ENCODE results near the gene INSYN2A. TPM values are rescaled to one million over a fixed set of nuclear protein-coding genes. Genes with fewer than 3 reads are reported as not detected.
A peak's percentile ranks its signal among the peaks of the same experiment; 100 is the strongest.

Gene INSYN2A
- total RNA-seq, 1 experiment from 2014 or later = 0.13 TPM

DNA sequence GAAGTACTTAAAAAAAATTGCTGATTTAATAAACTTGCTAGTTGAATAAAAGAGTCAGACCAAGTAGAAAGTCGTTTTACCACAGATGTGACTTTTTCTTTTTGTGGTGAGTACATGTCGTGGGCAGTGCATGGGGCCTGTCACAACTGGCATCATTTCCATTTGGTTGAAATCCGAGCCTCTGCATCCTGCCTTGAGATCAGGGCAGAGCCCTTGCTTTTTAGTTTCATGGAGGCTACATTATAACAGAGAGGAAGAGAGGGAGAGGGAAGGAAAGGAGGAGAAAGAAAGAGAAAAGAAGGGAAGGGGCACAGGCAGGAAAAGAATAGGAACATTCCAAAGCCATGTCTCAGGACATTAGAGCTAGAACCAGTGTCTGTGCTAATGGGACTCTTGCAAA is 20.4 kb upstream of the INSYN2A start:
- ChIA-PET POLR2A (no interaction called here), CTCF (interaction anchor here (1.5 kb wide), 2 partner anchors 22 to 27 kb away, joined by 5 to 8 read pairs; no protein-coding TSS in a partner anchor)
- ATAC-seq = peak; percentile 63
- no peak for DNase-seq (ENCODE audit: low spot score)
- Mint-ChIP-seq H3K27ac (peak overlapping the region; percentile 98), H3K9me3 (peaks cover 14% of the 10 kb centered on the region), H3K36me3 (peaks cover 11% of the 10 kb centered on the region), H3K4me3 (peak overlapping the region; percentile 21; the same call in 1 of the 2 replicates), H3K4me1 (peaks cover 38% of the 10 kb centered on the region), H3K27me3 (ENCODE audit: low read depth) (no peaks in the 10 kb centered on the region)
- TF ChIP-seq, protein P1, sequence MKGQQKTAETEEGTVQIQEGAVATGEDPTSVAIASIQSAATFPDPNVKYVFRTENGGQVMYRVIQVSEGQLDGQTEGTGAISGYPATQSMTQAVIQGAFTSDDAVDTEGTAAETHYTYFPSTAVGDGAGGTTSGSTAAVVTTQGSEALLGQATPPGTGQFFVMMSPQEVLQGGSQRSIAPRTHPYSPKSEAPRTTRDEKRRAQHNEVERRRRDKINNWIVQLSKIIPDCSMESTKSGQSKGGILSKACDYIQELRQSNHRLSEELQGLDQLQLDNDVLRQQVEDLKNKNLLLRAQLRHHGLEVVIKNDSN (CRISPR knock-in tag; IDR thresholded peaks at IDR 0.05) = no peak
- TF ChIP-seq, protein P2, sequence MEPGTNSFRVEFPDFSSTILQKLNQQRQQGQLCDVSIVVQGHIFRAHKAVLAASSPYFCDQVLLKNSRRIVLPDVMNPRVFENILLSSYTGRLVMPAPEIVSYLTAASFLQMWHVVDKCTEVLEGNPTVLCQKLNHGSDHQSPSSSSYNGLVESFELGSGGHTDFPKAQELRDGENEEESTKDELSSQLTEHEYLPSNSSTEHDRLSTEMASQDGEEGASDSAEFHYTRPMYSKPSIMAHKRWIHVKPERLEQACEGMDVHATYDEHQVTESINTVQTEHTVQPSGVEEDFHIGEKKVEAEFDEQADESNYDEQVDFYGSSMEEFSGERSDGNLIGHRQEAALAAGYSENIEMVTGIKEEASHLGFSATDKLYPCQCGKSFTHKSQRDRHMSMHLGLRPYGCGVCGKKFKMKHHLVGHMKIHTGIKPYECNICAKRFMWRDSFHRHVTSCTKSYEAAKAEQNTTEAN (CRISPR knock-in tag; IDR thresholded peaks at IDR 0.05) = no peak
- no peak for TF ChIP-seq TCF7 (CRISPR knock-in tag; IDR thresholded peaks at IDR 0.05; ENCODE audit: low read depth)
- TF ChIP-seq, protein P3, sequence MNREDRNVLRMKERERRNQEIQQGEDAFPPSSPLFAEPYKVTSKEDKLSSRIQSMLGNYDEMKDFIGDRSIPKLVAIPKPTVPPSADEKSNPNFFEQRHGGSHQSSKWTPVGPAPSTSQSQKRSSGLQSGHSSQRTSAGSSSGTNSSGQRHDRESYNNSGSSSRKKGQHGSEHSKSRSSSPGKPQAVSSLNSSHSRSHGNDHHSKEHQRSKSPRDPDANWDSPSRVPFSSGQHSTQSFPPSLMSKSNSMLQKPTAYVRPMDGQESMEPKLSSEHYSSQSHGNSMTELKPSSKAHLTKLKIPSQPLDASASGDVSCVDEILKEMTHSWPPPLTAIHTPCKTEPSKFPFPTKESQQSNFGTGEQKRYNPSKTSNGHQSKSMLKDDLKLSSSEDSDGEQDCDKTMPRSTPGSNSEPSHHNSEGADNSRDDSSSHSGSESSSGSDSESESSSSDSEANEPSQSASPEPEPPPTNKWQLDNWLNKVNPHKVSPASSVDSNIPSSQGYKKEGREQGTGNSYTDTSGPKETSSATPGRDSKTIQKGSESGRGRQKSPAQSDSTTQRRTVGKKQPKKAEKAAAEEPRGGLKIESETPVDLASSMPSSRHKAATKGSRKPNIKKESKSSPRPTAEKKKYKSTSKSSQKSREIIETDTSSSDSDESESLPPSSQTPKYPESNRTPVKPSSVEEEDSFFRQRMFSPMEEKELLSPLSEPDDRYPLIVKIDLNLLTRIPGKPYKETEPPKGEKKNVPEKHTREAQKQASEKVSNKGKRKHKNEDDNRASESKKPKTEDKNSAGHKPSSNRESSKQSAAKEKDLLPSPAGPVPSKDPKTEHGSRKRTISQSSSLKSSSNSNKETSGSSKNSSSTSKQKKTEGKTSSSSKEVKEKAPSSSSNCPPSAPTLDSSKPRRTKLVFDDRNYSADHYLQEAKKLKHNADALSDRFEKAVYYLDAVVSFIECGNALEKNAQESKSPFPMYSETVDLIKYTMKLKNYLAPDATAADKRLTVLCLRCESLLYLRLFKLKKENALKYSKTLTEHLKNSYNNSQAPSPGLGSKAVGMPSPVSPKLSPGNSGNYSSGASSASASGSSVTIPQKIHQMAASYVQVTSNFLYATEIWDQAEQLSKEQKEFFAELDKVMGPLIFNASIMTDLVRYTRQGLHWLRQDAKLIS (CRISPR knock-in tag; IDR thresholded peaks at IDR 0.05; ENCODE audit: borderline replicate concordance) = no peak
- no peak for TF ChIP-seq GTF2I (CRISPR knock-in tag; conservative IDR thresholded peaks at IDR 0.05)
- TF ChIP-seq RELA (CRISPR knock-in tag; IDR thresholded peaks at IDR 0.05; ENCODE audit: borderline replicate concordance) = no peak
- TF ChIP-seq, protein P4, sequence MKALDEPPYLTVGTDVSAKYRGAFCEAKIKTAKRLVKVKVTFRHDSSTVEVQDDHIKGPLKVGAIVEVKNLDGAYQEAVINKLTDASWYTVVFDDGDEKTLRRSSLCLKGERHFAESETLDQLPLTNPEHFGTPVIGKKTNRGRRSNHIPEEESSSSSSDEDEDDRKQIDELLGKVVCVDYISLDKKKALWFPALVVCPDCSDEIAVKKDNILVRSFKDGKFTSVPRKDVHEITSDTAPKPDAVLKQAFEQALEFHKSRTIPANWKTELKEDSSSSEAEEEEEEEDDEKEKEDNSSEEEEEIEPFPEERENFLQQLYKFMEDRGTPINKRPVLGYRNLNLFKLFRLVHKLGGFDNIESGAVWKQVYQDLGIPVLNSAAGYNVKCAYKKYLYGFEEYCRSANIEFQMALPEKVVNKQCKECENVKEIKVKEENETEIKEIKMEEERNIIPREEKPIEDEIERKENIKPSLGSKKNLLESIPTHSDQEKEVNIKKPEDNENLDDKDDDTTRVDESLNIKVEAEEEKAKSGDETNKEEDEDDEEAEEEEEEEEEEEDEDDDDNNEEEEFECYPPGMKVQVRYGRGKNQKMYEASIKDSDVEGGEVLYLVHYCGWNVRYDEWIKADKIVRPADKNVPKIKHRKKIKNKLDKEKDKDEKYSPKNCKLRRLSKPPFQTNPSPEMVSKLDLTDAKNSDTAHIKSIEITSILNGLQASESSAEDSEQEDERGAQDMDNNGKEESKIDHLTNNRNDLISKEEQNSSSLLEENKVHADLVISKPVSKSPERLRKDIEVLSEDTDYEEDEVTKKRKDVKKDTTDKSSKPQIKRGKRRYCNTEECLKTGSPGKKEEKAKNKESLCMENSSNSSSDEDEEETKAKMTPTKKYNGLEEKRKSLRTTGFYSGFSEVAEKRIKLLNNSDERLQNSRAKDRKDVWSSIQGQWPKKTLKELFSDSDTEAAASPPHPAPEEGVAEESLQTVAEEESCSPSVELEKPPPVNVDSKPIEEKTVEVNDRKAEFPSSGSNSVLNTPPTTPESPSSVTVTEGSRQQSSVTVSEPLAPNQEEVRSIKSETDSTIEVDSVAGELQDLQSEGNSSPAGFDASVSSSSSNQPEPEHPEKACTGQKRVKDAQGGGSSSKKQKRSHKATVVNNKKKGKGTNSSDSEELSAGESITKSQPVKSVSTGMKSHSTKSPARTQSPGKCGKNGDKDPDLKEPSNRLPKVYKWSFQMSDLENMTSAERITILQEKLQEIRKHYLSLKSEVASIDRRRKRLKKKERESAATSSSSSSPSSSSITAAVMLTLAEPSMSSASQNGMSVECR (CRISPR knock-in tag; IDR thresholded peaks at IDR 0.05; ENCODE audit: borderline replicate concordance) = no peak
- TF ChIP-seq, protein P5, sequence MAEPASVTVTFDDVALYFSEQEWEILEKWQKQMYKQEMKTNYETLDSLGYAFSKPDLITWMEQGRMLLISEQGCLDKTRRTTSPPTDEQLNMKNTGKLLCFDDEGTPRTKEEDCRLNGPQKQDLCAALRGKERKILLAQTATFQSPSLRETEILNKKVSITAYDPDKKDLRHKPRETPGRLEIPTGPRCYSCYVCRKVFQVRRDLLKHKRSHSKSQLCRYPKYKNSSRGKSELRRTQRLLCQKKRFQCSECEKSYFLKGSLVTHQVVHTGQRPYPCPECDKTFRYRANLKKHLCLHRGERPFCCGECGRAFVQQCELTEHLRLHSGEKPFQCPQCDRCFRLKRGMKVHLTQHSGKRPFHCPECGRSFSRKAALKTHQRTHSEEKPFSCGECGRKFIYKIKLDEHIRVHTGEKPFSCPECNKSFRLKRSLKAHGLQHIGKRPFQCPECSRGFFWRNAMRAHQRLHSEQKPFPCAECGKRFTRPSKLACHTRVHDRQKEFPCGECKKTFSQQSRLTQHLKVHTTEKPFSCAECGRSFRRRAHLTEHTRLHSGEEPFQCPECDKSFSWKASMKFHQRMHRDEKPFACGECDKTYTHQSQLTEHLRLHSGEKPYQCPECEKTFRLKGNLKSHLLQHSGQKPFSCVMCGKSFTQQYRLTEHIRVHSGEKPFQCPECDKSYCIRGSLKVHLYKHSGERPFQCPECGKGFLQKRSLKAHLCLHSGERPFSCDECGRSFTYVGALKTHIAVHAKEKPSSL (CRISPR knock-in tag; conservative IDR thresholded peaks at IDR 0.05) = no peak
- TF ChIP-seq, protein P6, sequence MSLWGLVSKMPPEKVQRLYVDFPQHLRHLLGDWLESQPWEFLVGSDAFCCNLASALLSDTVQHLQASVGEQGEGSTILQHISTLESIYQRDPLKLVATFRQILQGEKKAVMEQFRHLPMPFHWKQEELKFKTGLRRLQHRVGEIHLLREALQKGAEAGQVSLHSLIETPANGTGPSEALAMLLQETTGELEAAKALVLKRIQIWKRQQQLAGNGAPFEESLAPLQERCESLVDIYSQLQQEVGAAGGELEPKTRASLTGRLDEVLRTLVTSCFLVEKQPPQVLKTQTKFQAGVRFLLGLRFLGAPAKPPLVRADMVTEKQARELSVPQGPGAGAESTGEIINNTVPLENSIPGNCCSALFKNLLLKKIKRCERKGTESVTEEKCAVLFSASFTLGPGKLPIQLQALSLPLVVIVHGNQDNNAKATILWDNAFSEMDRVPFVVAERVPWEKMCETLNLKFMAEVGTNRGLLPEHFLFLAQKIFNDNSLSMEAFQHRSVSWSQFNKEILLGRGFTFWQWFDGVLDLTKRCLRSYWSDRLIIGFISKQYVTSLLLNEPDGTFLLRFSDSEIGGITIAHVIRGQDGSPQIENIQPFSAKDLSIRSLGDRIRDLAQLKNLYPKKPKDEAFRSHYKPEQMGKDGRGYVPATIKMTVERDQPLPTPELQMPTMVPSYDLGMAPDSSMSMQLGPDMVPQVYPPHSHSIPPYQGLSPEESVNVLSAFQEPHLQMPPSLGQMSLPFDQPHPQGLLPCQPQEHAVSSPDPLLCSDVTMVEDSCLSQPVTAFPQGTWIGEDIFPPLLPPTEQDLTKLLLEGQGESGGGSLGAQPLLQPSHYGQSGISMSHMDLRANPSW (CRISPR knock-in tag; conservative IDR thresholded peaks at IDR 0.05; ENCODE audit: low read depth) = no peak
- TF ChIP-seq, protein P7, sequence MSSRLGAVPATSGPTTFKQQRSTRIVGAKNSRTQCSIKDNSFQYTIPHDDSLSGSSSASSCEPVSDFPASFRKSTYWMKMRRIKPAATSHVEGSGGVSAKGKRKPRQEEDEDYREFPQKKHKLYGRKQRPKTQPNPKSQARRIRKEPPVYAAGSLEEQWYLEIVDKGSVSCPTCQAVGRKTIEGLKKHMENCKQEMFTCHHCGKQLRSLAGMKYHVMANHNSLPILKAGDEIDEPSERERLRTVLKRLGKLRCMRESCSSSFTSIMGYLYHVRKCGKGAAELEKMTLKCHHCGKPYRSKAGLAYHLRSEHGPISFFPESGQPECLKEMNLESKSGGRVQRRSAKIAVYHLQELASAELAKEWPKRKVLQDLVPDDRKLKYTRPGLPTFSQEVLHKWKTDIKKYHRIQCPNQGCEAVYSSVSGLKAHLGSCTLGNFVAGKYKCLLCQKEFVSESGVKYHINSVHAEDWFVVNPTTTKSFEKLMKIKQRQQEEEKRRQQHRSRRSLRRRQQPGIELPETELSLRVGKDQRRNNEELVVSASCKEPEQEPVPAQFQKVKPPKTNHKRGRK (CRISPR knock-in tag; IDR thresholded peaks at IDR 0.05; ENCODE audit: borderline replicate concordance) = no peak
- TF ChIP-seq RORB (CRISPR knock-in tag; IDR thresholded peaks at IDR 0.05) = no peak
- TF ChIP-seq, protein P8, sequence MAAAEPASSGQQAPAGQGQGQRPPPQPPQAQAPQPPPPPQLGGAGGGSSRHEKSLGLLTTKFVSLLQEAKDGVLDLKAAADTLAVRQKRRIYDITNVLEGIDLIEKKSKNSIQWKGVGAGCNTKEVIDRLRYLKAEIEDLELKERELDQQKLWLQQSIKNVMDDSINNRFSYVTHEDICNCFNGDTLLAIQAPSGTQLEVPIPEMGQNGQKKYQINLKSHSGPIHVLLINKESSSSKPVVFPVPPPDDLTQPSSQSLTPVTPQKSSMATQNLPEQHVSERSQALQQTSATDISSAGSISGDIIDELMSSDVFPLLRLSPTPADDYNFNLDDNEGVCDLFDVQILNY (CRISPR knock-in tag; IDR thresholded peaks at IDR 0.05) = no peak
- TF ChIP-seq, protein P9, sequence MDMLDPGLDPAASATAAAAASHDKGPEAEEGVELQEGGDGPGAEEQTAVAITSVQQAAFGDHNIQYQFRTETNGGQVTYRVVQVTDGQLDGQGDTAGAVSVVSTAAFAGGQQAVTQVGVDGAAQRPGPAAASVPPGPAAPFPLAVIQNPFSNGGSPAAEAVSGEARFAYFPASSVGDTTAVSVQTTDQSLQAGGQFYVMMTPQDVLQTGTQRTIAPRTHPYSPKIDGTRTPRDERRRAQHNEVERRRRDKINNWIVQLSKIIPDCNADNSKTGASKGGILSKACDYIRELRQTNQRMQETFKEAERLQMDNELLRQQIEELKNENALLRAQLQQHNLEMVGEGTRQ (CRISPR knock-in tag; IDR thresholded peaks at IDR 0.05) = no peak
- TF ChIP-seq CREB1 (CRISPR knock-in tag; IDR thresholded peaks at IDR 0.05) = no peak
- TF ChIP-seq, protein P10, sequence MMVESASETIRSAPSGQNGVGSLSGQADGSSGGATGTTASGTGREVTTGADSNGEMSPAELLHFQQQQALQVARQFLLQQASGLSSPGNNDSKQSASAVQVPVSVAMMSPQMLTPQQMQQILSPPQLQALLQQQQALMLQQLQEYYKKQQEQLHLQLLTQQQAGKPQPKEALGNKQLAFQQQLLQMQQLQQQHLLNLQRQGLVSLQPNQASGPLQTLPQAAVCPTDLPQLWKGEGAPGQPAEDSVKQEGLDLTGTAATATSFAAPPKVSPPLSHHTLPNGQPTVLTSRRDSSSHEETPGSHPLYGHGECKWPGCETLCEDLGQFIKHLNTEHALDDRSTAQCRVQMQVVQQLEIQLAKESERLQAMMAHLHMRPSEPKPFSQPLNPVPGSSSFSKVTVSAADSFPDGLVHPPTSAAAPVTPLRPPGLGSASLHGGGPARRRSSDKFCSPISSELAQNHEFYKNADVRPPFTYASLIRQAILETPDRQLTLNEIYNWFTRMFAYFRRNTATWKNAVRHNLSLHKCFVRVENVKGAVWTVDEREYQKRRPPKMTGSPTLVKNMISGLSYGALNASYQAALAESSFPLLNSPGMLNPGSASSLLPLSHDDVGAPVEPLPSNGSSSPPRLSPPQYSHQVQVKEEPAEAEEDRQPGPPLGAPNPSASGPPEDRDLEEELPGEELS (CRISPR knock-in tag; IDR thresholded peaks at IDR 0.05) = no peak
